Neuron (in vitro differentiated cells): ENCODE data around the gene PRDM15.

Experiments used
- H2AFZ ChIP-seq: one replicate; pipeline ENCODE4 v1.6.1; 2013; ENCODE audit warnings: low read depth, mild to moderate bottlenecking, inconsistent platforms, low read length, moderate library complexity
- H3K27me3 ChIP-seq: one replicate; pipeline ENCODE4 v1.6.1; 2013; ENCODE audit warnings: low read length; ENCODE audit not compliant: insufficient read depth
- H3K36me3 ChIP-seq: one replicate; pipeline ENCODE4 v1.6.1; 2013; ENCODE audit warnings: low read length; ENCODE audit not compliant: insufficient read depth
- H3K4me1 ChIP-seq: one replicate; pipeline ENCODE4 v1.6.1; 2013; ENCODE audit warnings: low read length; ENCODE audit not compliant: insufficient read depth
- H3K4me3 ChIP-seq: 2 replicates; pipeline ENCODE4 v1.5.1; 2013; ENCODE audit warnings: mild to moderate bottlenecking, low read length, moderate library complexity
- H3K9me3 ChIP-seq: one replicate; pipeline ENCODE4 v1.6.1; 2013; ENCODE audit warnings: low read length

PRDM15 gene, protein sequence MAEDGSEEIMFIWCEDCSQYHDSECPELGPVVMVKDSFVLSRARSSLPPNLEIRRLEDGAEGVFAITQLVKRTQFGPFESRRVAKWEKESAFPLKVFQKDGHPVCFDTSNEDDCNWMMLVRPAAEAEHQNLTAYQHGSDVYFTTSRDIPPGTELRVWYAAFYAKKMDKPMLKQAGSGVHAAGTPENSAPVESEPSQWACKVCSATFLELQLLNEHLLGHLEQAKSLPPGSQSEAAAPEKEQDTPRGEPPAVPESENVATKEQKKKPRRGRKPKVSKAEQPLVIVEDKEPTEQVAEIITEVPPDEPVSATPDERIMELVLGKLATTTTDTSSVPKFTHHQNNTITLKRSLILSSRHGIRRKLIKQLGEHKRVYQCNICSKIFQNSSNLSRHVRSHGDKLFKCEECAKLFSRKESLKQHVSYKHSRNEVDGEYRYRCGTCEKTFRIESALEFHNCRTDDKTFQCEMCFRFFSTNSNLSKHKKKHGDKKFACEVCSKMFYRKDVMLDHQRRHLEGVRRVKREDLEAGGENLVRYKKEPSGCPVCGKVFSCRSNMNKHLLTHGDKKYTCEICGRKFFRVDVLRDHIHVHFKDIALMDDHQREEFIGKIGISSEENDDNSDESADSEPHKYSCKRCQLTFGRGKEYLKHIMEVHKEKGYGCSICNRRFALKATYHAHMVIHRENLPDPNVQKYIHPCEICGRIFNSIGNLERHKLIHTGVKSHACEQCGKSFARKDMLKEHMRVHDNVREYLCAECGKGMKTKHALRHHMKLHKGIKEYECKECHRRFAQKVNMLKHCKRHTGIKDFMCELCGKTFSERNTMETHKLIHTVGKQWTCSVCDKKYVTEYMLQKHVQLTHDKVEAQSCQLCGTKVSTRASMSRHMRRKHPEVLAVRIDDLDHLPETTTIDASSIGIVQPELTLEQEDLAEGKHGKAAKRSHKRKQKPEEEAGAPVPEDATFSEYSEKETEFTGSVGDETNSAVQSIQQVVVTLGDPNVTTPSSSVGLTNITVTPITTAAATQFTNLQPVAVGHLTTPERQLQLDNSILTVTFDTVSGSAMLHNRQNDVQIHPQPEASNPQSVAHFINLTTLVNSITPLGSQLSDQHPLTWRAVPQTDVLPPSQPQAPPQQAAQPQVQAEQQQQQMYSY

GRCh38 chr21:41879190-41879998 is at the start of gene PRDM15:
Gene PRDM15, minus strand, starts transcription at chr21:41879344. Its CDS starts 18,981 bp downstream, at chr21:41860363.
- H2AFZ ChIP-seq = peak within 1 kb of the TSS; percentile 86
- no peaks in the 10 kb centered on the region for H3K36me3 ChIP-seq
- H3K27me3 ChIP-seq = no peaks in the 10 kb centered on the region
- peaks cover 6% of the 10 kb centered on the region for H3K4me1 ChIP-seq
- peak within 1 kb of the TSS; percentile 89 for H3K4me3 ChIP-seq
- no peaks in the 10 kb centered on the region for H3K9me3 ChIP-seq

GRCh38 chr21:41928621-41929220 is 49.6 kb upstream of the PRDM15 start:
- Histone ChIP-seq H3K9me3 (no peaks in the 10 kb centered on the region), H3K36me3 (no peaks in the 10 kb centered on the region), H2AFZ (no peak overlapping the region), H3K4me3 (no peak overlapping the region), H3K4me1 (peaks cover 10% of the 10 kb centered on the region), H3K27me3 (no peaks in the 10 kb centered on the region)

DNA sequence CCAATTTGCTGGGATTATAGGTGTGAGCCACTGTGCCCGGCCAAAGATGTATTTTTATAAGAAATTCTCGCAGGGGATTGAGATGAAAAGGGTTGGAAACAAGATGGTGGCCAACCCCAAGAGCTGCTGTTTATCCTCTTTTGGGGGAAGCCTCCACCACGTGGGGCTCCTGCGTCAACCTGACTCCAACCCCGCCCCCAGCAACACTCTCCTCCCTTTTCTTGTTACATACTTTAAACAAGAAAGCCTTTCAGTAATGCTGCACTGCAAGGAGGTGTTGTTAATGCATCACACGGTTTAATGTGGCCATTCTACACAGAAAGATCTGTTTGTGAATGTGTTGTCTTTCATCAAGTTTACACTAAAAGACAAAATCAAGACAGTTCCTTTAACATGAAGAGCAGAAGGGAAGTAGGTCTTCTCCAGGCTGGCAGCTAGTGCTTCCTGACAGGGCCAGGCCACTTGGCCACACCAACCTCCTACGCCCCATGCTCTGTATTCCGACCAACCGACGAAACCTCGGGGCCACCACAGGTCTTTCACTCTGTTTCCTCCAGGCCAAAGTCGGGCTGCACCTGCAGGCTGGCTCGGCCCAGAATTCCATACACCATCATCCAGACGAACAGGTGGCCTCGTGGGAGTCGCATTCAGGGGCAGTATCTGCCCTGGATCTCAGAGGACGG is 48.7 kb upstream of the PRDM15 start:
- Histone ChIP-seq H3K4me3 (no peak overlapping the region), H3K9me3 (no peaks in the 10 kb centered on the region), H3K36me3 (no peaks in the 10 kb centered on the region), H3K27me3 (no peaks in the 10 kb centered on the region), H3K4me1 (peaks cover 10% of the 10 kb centered on the region), H2AFZ (no peak overlapping the region)

DNA sequence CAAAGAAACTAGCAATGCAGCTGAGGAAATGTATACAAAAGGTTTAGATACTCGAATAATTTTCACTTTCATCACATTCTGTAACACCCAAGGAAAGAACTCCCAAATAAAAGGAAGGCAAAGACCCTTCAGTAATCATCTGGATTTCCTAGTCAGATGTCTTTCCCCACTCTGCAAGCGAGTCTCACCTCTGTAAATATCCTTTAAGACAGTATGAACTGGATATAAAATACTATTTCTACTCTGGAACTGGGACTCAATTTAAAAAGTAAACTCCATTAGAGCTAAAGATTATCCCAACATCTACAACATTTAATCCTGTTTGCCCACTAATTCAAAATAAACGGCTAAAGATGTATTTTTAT is 47.6 kb upstream of the PRDM15 start:
- Histone ChIP-seq H3K4me3 (no peak overlapping the region), H3K27me3 (no peaks in the 10 kb centered on the region), H3K9me3 (no peaks in the 10 kb centered on the region), H2AFZ (no peak overlapping the region), H3K4me1 (peaks cover 10% of the 10 kb centered on the region), H3K36me3 (no peaks in the 10 kb centered on the region)

DNA sequence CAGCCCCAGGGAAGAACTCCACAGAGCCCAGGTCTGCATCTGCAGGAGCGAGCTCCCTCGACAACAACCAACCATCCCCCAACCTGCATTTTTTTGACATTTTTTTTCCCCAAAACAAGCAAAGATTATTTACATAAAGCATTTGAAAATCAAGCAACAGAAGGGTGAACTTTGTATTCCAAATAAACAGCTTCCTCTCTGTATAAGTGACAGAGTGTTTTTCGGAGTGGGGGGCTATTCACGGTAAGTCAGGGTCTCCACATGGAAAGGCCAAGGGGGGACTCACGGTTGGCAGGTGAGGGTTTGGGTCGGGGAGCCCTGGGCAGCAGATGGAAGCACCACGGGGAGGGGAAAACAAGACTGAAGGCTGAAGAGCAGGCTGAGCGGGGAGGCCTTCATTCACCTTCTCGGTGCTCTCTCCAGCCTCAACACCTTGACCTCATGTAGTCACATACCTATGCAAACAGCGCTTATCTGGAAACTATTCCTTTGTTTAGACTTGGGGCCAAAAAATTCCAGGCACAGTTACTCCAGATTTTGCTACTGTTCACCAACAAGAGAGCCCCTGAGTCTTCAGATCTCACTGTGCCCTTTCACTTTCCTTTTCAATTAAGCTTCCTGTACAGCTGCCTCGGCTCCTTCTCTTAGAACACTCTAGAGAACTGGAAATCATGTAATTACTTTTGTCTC is 47.1 kb upstream of the PRDM15 start:
- Histone ChIP-seq H3K9me3 (no peaks in the 10 kb centered on the region), H3K4me1 (peaks cover 10% of the 10 kb centered on the region), H2AFZ (no peak overlapping the region), H3K36me3 (no peaks in the 10 kb centered on the region), H3K27me3 (no peaks in the 10 kb centered on the region), H3K4me3 (no peak overlapping the region)

DNA sequence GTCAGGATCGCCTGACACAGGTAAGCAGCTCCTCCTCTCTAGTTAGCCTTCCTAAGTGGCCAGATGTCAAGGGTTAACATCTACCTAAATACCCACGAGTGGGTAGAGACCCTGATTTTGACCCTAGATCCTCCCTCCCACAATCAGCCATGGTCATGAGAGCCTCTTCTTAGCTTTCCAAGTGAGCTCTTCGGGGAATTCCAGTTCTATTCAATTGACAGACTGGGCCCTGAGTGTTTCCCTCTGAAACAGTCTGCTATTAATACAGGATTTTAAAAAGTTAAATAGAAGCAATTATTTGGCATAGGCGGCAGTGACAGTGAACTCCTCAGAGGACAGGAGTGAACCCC is 46.6 kb upstream of the PRDM15 start:
- H3K27me3 ChIP-seq = no peaks in the 10 kb centered on the region
- no peak overlapping the region for H3K4me3 ChIP-seq
- H3K36me3 ChIP-seq = no peaks in the 10 kb centered on the region
- H3K9me3 ChIP-seq = no peaks in the 10 kb centered on the region
- no peak overlapping the region for H2AFZ ChIP-seq
- peaks cover 9% of the 10 kb centered on the region for H3K4me1 ChIP-seq

DNA sequence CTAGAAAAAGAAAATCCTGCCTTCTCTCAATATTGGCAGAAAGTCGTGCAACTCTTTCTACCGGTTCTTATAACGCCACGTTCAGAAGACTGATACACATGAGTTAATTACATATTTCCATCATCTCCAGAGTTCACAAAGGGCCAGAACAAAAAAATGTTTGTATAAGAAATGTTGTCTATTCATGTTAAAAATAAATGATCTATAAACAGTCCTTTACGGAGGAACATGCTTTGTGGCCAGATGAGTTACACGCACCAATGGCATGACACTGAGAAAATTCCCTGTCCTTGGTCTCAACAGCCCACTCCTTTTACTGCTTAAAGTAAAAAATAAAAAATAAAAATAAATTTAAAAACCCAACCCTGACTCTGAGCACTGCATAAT is 45.2 kb upstream of the PRDM15 start:
- Histone ChIP-seq H3K9me3 (no peaks in the 10 kb centered on the region), H3K27me3 (no peaks in the 10 kb centered on the region), H3K36me3 (no peaks in the 10 kb centered on the region), H3K4me1 (peaks cover 7% of the 10 kb centered on the region), H3K4me3 (no peak overlapping the region), H2AFZ (no peak overlapping the region)

DNA sequence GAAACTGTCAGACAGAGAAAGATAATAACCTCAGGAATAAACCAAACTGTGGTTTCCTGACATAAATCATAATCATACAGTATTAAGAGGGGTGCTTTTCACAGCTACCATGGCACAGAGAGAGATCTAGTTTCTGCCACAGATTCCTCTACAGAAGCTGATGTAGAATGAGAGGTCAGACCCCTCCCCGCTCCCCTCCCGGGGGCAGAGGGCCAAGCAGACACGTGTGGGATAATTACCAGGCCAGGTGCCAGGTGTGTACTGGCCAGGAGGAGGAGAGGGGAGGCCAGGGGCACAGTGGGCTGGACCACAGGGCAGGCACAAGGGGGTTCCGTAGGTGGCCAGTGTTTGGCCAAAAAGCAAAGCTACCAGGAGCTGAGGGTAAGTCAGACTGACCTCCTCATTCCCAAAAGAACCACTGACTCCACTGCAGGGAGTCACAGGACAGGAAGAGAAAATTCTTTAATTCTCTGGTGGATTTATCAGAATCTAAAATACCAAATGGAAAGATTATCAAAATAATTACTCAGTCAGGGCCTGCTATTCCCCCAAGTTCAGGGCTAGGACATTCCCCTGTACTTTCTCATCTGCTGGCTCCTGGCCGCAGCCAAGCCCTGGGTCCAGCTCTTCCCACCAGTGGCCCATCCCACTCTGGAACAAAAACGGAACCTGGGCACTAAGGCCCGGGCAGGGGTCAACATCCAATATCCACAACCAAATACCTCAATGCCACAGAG is 44.7 kb upstream of the PRDM15 start:
- Histone ChIP-seq H3K27me3 (no peaks in the 10 kb centered on the region), H3K36me3 (no peaks in the 10 kb centered on the region), H3K4me3 (no peak overlapping the region), H3K4me1 (peaks cover 7% of the 10 kb centered on the region), H2AFZ (no peak overlapping the region), H3K9me3 (no peaks in the 10 kb centered on the region)

- H3K4me3 ChIP-seq = no peak overlapping the region
- H2AFZ ChIP-seq = no peak overlapping the region
- H3K9me3 ChIP-seq = no peaks in the 10 kb centered on the region
- no peaks in the 10 kb centered on the region for H3K27me3 ChIP-seq
- H3K4me1 ChIP-seq = peaks cover 7% of the 10 kb centered on the region
- H3K36me3 ChIP-seq = no peaks in the 10 kb centered on the region
These were observed 44.0 kb upstream of the PRDM15 start for GRCh38 chr21:41923186-41923585.

DNA sequence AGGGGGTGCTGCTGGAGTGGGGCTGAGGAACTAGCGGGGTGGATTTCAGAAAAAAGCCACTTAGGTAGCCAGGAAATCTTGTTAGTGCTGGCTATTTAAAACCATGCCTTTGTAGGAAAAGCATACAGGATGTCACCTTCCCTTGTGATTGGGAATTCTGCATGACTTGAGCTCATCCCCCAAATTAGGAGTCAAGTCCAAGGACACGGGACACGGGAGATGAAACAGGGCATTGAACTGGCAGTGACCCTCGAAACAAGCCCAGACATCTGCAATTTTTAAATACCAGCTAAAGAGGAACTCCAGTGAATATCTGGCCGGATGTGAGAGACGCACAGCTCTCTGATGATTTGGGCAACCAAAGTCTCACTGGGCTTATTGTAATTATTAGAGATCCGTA is 41.9 kb upstream of the PRDM15 start:
- Histone ChIP-seq H3K36me3 (peaks cover 7% of the 10 kb centered on the region), H3K9me3 (no peaks in the 10 kb centered on the region), H3K4me1 (no peaks in the 10 kb centered on the region), H3K27me3 (no peaks in the 10 kb centered on the region), H3K4me3 (no peak overlapping the region), H2AFZ (no peak overlapping the region)

DNA sequence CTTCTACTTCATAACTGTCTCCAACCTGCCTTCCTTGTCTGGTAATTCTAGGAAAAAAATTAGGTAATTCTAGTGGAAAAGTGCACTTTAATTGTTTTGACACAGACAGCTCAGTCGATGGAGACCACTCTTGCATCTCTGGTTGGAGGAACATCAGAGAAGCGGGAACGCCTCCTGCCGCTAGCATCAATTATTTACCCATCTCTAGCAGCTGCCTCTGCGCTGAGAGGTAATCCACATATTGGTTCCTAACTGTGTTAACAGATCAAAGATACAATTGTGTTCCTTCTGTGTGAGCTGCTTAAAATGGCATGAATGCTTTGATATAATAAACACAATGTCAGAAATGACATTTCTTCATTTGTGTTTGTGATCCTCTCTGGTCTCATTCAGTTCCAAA is 41.3 kb upstream of the PRDM15 start:
- Histone ChIP-seq H3K36me3 (peaks cover 9% of the 10 kb centered on the region), H3K9me3 (no peaks in the 10 kb centered on the region), H3K4me3 (no peak overlapping the region), H3K4me1 (no peaks in the 10 kb centered on the region), H3K27me3 (no peaks in the 10 kb centered on the region), H2AFZ (no peak overlapping the region)
